Kidney epithelial cell (primary cell): ENCODE measurements around the gene TRIM59. TPM values are rescaled to one million over a fixed set of nuclear protein-coding genes. Genes with fewer than 3 reads are reported as not detected.

Experiments used
- DNase-seq: peaks from one replicate; pipeline ENCODE4 v3.0.0-alpha.2; 2010; ENCODE audit warnings: low read depth
- H3K27me3 ChIP-seq: 2 replicates; pipeline ENCODE4 v1.6.0; 2011; ENCODE audit warnings: low read length; ENCODE audit not compliant: control insufficient read depth, insufficient read depth
- H3K36me3 ChIP-seq: 2 replicates; pipeline ENCODE4 v1.5.1; 2011; ENCODE audit warnings: low read length; ENCODE audit not compliant: control insufficient read depth, insufficient read depth
- H3K4me3 ChIP-seq: 2 replicates; pipeline ENCODE4 v1.5.1; 2011; ENCODE audit warnings: low read depth, mild to moderate bottlenecking, control low read depth, low read length
- total RNA-seq: library from RNA; depleted of rRNA; stranded (reverse); fragments of >200 nt; gene quantifications from 2 replicates; pipeline ENCODE4 v1.2.3, GENCODE V29; 2015
- TF ChIP-seq, protein P1 (sequence below): IDR thresholded peaks from 2 replicates; pipeline ENCODE4 v1.5.1; 2011; ENCODE audit warnings: mild to moderate bottlenecking, moderate library complexity, low read length, control low read depth, inconsistent platforms; ENCODE audit not compliant: insufficient read depth, poor library complexity, severe bottlenecking

TRIM59 gene
- total RNA-seq, 1 donor from 2014 or later, result 13.8 TPM

- DNase-seq, result no peak
- no peaks in the 10 kb centered on the region for H3K36me3 ChIP-seq
- H3K4me3 ChIP-seq, result peak overlapping the region; percentile 11
- no peaks in the 10 kb centered on the region for H3K27me3 ChIP-seq
- TF ChIP-seq, protein P1, sequence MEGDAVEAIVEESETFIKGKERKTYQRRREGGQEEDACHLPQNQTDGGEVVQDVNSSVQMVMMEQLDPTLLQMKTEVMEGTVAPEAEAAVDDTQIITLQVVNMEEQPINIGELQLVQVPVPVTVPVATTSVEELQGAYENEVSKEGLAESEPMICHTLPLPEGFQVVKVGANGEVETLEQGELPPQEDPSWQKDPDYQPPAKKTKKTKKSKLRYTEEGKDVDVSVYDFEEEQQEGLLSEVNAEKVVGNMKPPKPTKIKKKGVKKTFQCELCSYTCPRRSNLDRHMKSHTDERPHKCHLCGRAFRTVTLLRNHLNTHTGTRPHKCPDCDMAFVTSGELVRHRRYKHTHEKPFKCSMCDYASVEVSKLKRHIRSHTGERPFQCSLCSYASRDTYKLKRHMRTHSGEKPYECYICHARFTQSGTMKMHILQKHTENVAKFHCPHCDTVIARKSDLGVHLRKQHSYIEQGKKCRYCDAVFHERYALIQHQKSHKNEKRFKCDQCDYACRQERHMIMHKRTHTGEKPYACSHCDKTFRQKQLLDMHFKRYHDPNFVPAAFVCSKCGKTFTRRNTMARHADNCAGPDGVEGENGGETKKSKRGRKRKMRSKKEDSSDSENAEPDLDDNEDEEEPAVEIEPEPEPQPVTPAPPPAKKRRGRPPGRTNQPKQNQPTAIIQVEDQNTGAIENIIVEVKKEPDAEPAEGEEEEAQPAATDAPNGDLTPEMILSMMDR, result no peak
These were observed 2.0 kb downstream of the TRIM59 start for GRCh38 chr3:160447544-160447943.

DNA sequence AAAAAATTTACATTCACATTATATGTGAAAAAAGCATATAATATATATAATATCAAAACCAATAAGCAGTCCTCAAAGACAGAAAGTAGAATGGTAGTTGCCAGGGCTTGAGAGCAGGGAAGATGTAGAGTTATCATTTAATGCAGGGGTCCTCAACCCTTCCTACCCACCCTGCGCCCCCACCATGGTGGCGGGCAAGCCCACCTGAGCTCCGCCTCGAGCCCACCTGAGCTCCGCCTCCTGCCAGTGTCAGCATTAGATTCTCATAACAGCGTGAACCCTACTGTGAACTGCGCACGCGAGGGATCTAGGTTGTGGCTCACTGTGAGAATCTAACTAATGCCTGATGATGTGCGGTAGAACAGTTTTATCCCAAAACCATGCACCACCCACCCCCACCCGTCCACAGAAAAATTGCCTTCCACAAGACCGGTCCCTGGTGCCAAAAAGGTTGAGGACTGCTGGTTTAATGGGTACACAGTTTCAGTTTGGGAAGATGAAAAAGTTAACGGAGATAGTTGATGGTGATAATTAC is 3.0 kb downstream of the TRIM59 start:
- TF ChIP-seq, protein P1, result no peak
- H3K4me3 ChIP-seq, result no peak overlapping the region
- no peaks in the 10 kb centered on the region for H3K27me3 ChIP-seq
- DNase-seq, result no peak
- no peaks in the 10 kb centered on the region for H3K36me3 ChIP-seq

- Histone ChIP-seq H3K36me3 (no peaks in the 10 kb centered on the region), H3K27me3 (no peaks in the 10 kb centered on the region), H3K4me3 (no peak overlapping the region)
- DNase-seq, result no peak
- TF ChIP-seq, protein P1, result no peak
These were observed 3.7 kb downstream of the TRIM59 start for GRCh38 chr3:160445854-160446253.

GRCh38 chr3:160444411-160444810 is 5.2 kb downstream of the TRIM59 start:
- TF ChIP-seq, protein P1, result no peak
- Histone ChIP-seq H3K4me3 (no peak overlapping the region), H3K36me3 (no peaks in the 10 kb centered on the region), H3K27me3 (no peaks in the 10 kb centered on the region)
- no peak for DNase-seq

- no peaks in the 10 kb centered on the region for H3K36me3 ChIP-seq
- H3K4me3 ChIP-seq, result no peak overlapping the region
- no peak for DNase-seq
- no peaks in the 10 kb centered on the region for H3K27me3 ChIP-seq
- TF ChIP-seq, protein P1, result no peak
These were observed 8.9 kb downstream of the TRIM59 start for GRCh38 chr3:160440687-160441086.

DNA sequence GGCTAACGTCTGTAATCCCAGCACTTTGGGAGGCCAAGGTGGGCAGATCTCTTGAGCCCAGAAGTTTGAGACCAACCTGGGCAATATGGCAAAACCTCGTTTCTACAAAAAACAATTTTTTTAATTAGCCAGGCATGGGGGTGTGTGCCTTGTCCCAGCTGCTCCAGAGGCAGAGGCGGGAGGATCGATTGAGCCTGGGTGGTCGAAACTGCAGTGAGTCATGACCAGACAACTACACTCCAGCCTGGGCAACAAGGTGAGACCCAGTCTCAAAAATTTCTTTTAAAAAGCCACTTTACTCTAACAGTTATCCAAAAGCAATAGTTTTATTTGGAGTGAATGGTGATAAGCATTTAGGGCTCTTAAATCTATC is 12.5 kb downstream of the TRIM59 start:
- no peak for DNase-seq
- Histone ChIP-seq H3K4me3 (no peak overlapping the region), H3K27me3 (no peaks in the 10 kb centered on the region), H3K36me3 (no peaks in the 10 kb centered on the region)
- TF ChIP-seq, protein P1, result no peak
